Neural progenitor cell (in vitro differentiated cells): ENCODE results near the gene PMFBP1. TPM values are rescaled to one million over a fixed set of nuclear protein-coding genes. Genes with fewer than 3 reads are reported as not detected.

Experiments used
- DNase-seq: peaks from one replicate; pipeline ENCODE4 v3.0.0-alpha.2; 2016; ENCODE audit warnings: low spot score
- H2AFZ ChIP-seq: fragments of 200-600 bp; sonication (generic); replicated peaks from 2 replicates; pipeline ENCODE4 v1.6.1; 2016; ENCODE audit warnings: antibody characterized with exemption
- H3F3A ChIP-seq: fragments of 200-600 bp; sonication (generic); 2 replicates; pipeline ENCODE4 v1.6.1; 2016; ENCODE audit warnings: antibody characterized with exemption, low read depth
- H3K27ac ChIP-seq: fragments of 200-600 bp; sonication (generic); 2 replicates; pipeline ENCODE4 v1.5.1; 2016; ENCODE audit warnings: mild to moderate bottlenecking
- H3K27me3 ChIP-seq: fragments of 200-600 bp; sonication (generic); 2 replicates; pipeline ENCODE4 v1.6.1; 2016; ENCODE audit warnings: mild to moderate bottlenecking, moderate library complexity
- H3K36me3 ChIP-seq: fragments of 200-600 bp; sonication (generic); 2 replicates; pipeline ENCODE4 v1.5.1; 2016
- H3K4me1 ChIP-seq: fragments of 200-600 bp; sonication (generic); 2 replicates; pipeline ENCODE4 v1.6.1; 2016; ENCODE audit warnings: mixed run types
- H3K4me2 ChIP-seq: fragments of 200-600 bp; sonication (generic); 2 replicates; pipeline ENCODE4 v1.6.1; 2016
- H3K4me3 ChIP-seq: fragments of 200-600 bp; sonication (generic); 2 replicates; pipeline ENCODE4 v1.5.1; 2016
- H3K79me2 ChIP-seq: fragments of 200-600 bp; sonication (generic); 2 replicates; pipeline ENCODE4 v1.6.1; 2016; ENCODE audit warnings: low read depth
- H3K9ac ChIP-seq: fragments of 200-600 bp; sonication (generic); 2 replicates; pipeline ENCODE4 v1.6.1; 2016
- H3K9me3 ChIP-seq: fragments of 200-600 bp; sonication (generic); 2 replicates; pipeline ENCODE4 v1.5.1; 2016; ENCODE audit warnings: low read depth
- H4K20me1 ChIP-seq: fragments of 200-600 bp; sonication (generic); 2 replicates; pipeline ENCODE4 v1.6.1; 2016; ENCODE audit warnings: low read depth
- H3K27ac Mint-ChIP-seq: 3 replicates; pipeline ENCODE4 v1.8.0; 2021; ENCODE audit warnings: mixed read lengths
- H3K27me3 Mint-ChIP-seq: 2 replicates; pipeline ENCODE4 v1.8.0; 2022; ENCODE audit warnings: low read depth, mild to moderate bottlenecking, inconsistent platforms, moderate library complexity, mixed read lengths; ENCODE audit not compliant: insufficient read depth
- H3K36me3 Mint-ChIP-seq: 3 replicates; pipeline ENCODE4 v1.8.0; 2021; ENCODE audit warnings: mixed read lengths
- H3K4me1 Mint-ChIP-seq: 3 replicates; pipeline ENCODE4 v1.8.0; 2021; ENCODE audit warnings: mixed read lengths
- H3K4me3 Mint-ChIP-seq: 3 replicates; pipeline ENCODE4 v1.8.0; 2021; ENCODE audit warnings: mild to moderate bottlenecking, moderate library complexity, mixed read lengths
- H3K9me3 Mint-ChIP-seq: 3 replicates; pipeline ENCODE4 v1.8.0; 2020; ENCODE audit warnings: mixed read lengths
- EZH2 ChIP-seq: fragments of 200-600 bp; sonication (generic); IDR thresholded peaks from 2 replicates; pipeline ENCODE4 v1.6.1; 2017; ENCODE audit warnings: antibody characterized with exemption, mild to moderate bottlenecking, moderate library complexity
- EZH2phosphoT487 ChIP-seq: fragments of 200-600 bp; sonication (generic); IDR thresholded peaks from 2 replicates; pipeline ENCODE4 v1.6.1; 2017; ENCODE audit warnings: antibody characterized with exemption
- total RNA-seq: library from RNA; depleted of rRNA; stranded (reverse); fragments of >200 nt; gene quantifications from 2 replicates; pipeline ENCODE4 v1.2.3, GENCODE V29; 2015; ENCODE audit warnings: low replicate concordance
- TF ChIP-seq, protein P1 (sequence below): fragments of 200-600 bp; sonication (generic); IDR thresholded peaks from 2 replicates; pipeline ENCODE4 v1.5.1; 2017; ENCODE audit warnings: antibody characterized with exemption, mild to moderate bottlenecking

PMFBP1 gene
- total RNA-seq, 1 donor from 2014 or later: 12.8 TPM

DNA sequence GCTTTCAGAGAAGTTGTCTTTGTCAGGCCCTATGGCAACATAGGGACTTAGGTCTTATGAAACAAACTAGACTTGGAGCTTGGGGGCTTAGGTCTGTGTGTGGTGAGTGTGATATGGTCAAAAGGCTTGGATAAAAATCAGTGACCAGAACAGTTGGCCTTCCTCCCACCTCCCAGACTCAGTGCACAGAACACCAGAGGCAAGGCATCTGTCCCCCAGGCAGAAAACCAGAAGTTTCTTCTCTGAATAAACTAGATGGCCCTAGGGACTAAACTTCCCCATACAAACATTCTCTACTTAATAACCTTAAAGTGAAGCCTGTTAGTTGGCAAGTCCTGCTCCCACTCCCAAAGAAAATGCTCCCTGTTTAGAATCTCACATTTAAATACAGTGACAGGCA, 39.2 kb upstream of the PMFBP1 start:
- no peak for TF ChIP-seq EZH2
- TF ChIP-seq, protein P1, sequence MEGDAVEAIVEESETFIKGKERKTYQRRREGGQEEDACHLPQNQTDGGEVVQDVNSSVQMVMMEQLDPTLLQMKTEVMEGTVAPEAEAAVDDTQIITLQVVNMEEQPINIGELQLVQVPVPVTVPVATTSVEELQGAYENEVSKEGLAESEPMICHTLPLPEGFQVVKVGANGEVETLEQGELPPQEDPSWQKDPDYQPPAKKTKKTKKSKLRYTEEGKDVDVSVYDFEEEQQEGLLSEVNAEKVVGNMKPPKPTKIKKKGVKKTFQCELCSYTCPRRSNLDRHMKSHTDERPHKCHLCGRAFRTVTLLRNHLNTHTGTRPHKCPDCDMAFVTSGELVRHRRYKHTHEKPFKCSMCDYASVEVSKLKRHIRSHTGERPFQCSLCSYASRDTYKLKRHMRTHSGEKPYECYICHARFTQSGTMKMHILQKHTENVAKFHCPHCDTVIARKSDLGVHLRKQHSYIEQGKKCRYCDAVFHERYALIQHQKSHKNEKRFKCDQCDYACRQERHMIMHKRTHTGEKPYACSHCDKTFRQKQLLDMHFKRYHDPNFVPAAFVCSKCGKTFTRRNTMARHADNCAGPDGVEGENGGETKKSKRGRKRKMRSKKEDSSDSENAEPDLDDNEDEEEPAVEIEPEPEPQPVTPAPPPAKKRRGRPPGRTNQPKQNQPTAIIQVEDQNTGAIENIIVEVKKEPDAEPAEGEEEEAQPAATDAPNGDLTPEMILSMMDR: no peak
- no peak for TF ChIP-seq EZH2phosphoT487
- Mint-ChIP-seq H3K4me1 (peaks cover 13% of the 10 kb centered on the region), H3K4me3 (no peak overlapping the region), H3K27me3 (peaks cover 6% of the 10 kb centered on the region), H3K36me3 (no peaks in the 10 kb centered on the region), H3K27ac (no peak overlapping the region), H3K9me3 (peaks cover 10% of the 10 kb centered on the region)
- Histone ChIP-seq H3K27ac (no peak overlapping the region), H3K27me3 (no peaks in the 10 kb centered on the region), H3K36me3 (peaks cover 8% of the 10 kb centered on the region), H3K4me3 (no peak overlapping the region), H3K79me2 (no peaks in the 10 kb centered on the region), H3K4me1 (peaks cover 6% of the 10 kb centered on the region), H3F3A (no peaks in the 10 kb centered on the region), H3K9me3 (peaks cover 10% of the 10 kb centered on the region), H4K20me1 (no peaks in the 10 kb centered on the region), H2AFZ (no peak overlapping the region), H3K9ac (no peak overlapping the region), H3K4me2 (no peak overlapping the region)
- no peak for DNase-seq

GRCh38 chr16:72210555-72210954, 38.6 kb upstream of the PMFBP1 start:
- Histone ChIP-seq H2AFZ (no peak overlapping the region), H3K36me3 (peaks cover 8% of the 10 kb centered on the region), H3K27me3 (no peaks in the 10 kb centered on the region), H3K4me1 (peaks cover 6% of the 10 kb centered on the region), H3K9ac (no peak overlapping the region), H3K79me2 (no peaks in the 10 kb centered on the region), H3F3A (no peaks in the 10 kb centered on the region), H3K4me3 (no peak overlapping the region), H3K4me2 (no peak overlapping the region), H3K27ac (no peak overlapping the region), H4K20me1 (no peaks in the 10 kb centered on the region), H3K9me3 (peaks cover 9% of the 10 kb centered on the region)
- Mint-ChIP-seq H3K9me3 (peaks cover 10% of the 10 kb centered on the region), H3K27me3 (peaks cover 8% of the 10 kb centered on the region), H3K27ac (no peak overlapping the region), H3K4me1 (peaks cover 13% of the 10 kb centered on the region), H3K36me3 (no peaks in the 10 kb centered on the region), H3K4me3 (no peak overlapping the region)
- DNase-seq: no peak
- TF ChIP-seq EZH2phosphoT487 (no peak), EZH2 (no peak)
- TF ChIP-seq, protein P1: no peak

GRCh38 chr16:72210072-72210471, 38.1 kb upstream of the PMFBP1 start:
- no peaks in the 10 kb centered on the region for H3K36me3 Mint-ChIP-seq
- no peaks in the 10 kb centered on the region for H3K27me3 ChIP-seq
- H3K4me1 ChIP-seq: peaks cover 6% of the 10 kb centered on the region
- no peak overlapping the region for H3K4me3 ChIP-seq
- H3K9me3 ChIP-seq: peaks cover 4% of the 10 kb centered on the region
- H3K9ac ChIP-seq: no peak overlapping the region
- no peaks in the 10 kb centered on the region for H3K79me2 ChIP-seq
- H3K27ac ChIP-seq: no peak overlapping the region
- H2AFZ ChIP-seq: no peak overlapping the region
- TF ChIP-seq, protein P1: no peak
- TF ChIP-seq EZH2phosphoT487: no peak
- no peak for TF ChIP-seq EZH2
- H3K36me3 ChIP-seq: peaks cover 3% of the 10 kb centered on the region
- no peak overlapping the region for H3K4me3 Mint-ChIP-seq
- H3K9me3 Mint-ChIP-seq: peaks cover 8% of the 10 kb centered on the region
- DNase-seq: no peak
- H3K27me3 Mint-ChIP-seq: peaks cover 8% of the 10 kb centered on the region
- H3K4me2 ChIP-seq: no peak overlapping the region
- no peaks in the 10 kb centered on the region for H4K20me1 ChIP-seq
- no peak overlapping the region for H3K27ac Mint-ChIP-seq
- no peaks in the 10 kb centered on the region for H3F3A ChIP-seq
- peaks cover 13% of the 10 kb centered on the region for H3K4me1 Mint-ChIP-seq
